ENCODE results near the gene ANKLE2.

Gene ANKLE2

GRCh38 chr12:132687211-132688164, 74.1 kb downstream of the ANKLE2 start, which contains the start of the genes POLE and PXMP2:
Gene POLE (minus strand): TSS chr12:132687342. CDS start chr12:132687315, 27 bp downstream.
Gene PXMP2 (plus strand): TSS chr12:132687587. CDS start chr12:132687671, 84 bp downstream.
- DNase-seq (ENCODE audit: low read depth): peak; percentile 94

- DNase-seq (ENCODE audit: low read depth): no peak
Observed at GRCh38 chr12:132686825-132687210, 74.8 kb downstream of the ANKLE2 start.

- no peak for DNase-seq (ENCODE audit: low read depth)
Observed at GRCh38 chr12:132685400-132685799, 76.2 kb downstream of the ANKLE2 start.

- DNase-seq (ENCODE audit: low read depth): no peak
Observed at GRCh38 chr12:132677492-132677891, 84.1 kb downstream of the ANKLE2 start.

- no peak for DNase-seq (ENCODE audit: low read depth)
Observed at GRCh38 chr12:132675757-132676432, 85.7 kb downstream of the ANKLE2 start.

All from activated T-helper 9 cell treated with anti-CD3 and anti-CD28 coated beads, Interleukin-2, amount 50 U/mL, for 16 hours (primary cell).